Omental fat pad (tissue), 4 donors: ENCODE data around the gene ATRN. TPM values are rescaled to one million over a fixed set of nuclear protein-coding genes. Genes with fewer than 3 reads are reported as not detected.

Experiments used
- ATAC-seq: fragments of 150-250 bp; one replicate; pipeline ENCODE4 v1.9.1; 2016; ENCODE audit warnings: mild to moderate bottlenecking, moderate library complexity; ENCODE audit not compliant: low FRiP score
- DNase-seq: peaks from one replicate; pipeline ENCODE4 v3.0.0-alpha.2; 2019; ENCODE audit warnings: low spot score
- total RNA-seq, 4 donors: library from RNA; depleted of rRNA; stranded (reverse); fragments of >200 nt; gene quantifications; one replicate each; pipeline ENCODE4 v1.1.0, GENCODE V29; 2016
- TF ChIP-seq, protein P1 (sequence below), 3 donors: fragments of 450-650 bp; IDR thresholded peaks; one replicate each; pipeline ENCODE4 v1.5.1; 2016 to 2017; ENCODE audit warnings: antibody characterized with exemption in 3 of 3, mild to moderate bottlenecking in 3 of 3, moderate library complexity in 2 of 3

Gene ATRN
- total RNA-seq, 4 donors from 2014 or later: 20.2 to 32.9 (median 26.3) TPM

DNA sequence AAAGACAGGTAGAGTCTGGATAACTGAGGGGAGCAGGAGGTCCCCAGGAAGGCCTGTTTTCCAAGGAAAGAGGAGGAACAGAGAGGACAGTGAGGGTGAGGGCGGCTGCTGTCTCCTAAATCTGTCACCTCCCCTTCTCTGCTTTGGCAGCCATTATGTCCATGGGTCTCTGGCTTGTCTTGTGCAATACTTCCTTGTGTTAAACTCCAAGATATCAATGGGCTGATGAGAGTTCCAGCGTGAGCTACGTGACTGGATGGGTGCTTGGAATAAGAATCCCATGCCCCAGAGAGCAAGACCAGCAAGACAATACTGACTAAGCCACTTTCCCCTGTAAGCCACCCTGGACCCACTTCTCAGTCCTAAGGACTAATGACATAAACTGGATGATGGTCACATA lies 37.1 kb upstream of the ATRN start:
- TF ChIP-seq, protein P1, sequence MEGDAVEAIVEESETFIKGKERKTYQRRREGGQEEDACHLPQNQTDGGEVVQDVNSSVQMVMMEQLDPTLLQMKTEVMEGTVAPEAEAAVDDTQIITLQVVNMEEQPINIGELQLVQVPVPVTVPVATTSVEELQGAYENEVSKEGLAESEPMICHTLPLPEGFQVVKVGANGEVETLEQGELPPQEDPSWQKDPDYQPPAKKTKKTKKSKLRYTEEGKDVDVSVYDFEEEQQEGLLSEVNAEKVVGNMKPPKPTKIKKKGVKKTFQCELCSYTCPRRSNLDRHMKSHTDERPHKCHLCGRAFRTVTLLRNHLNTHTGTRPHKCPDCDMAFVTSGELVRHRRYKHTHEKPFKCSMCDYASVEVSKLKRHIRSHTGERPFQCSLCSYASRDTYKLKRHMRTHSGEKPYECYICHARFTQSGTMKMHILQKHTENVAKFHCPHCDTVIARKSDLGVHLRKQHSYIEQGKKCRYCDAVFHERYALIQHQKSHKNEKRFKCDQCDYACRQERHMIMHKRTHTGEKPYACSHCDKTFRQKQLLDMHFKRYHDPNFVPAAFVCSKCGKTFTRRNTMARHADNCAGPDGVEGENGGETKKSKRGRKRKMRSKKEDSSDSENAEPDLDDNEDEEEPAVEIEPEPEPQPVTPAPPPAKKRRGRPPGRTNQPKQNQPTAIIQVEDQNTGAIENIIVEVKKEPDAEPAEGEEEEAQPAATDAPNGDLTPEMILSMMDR (IDR thresholded peaks at IDR 0.05): no peak
- DNase-seq: no peak
- ATAC-seq: no peak

- TF ChIP-seq, protein P1 (IDR thresholded peaks at IDR 0.05): no peak
- DNase-seq (no peak), ATAC-seq (no peak)
Observed at GRCh38 chr20:3434232-3434631, 36.6 kb upstream of the ATRN start.

GRCh38 chr20:3436864-3437574 lies 33.8 kb upstream of the ATRN start:
- TF ChIP-seq, protein P1 (IDR thresholded peaks at IDR 0.05): no peak
- ATAC-seq: no peak
- no peak for DNase-seq

- ATAC-seq (no peak), DNase-seq (no peak)
- TF ChIP-seq, protein P1 (IDR thresholded peaks at IDR 0.05): no peak
Observed at GRCh38 chr20:3446779-3447178, 24.0 kb upstream of the ATRN start.

DNA sequence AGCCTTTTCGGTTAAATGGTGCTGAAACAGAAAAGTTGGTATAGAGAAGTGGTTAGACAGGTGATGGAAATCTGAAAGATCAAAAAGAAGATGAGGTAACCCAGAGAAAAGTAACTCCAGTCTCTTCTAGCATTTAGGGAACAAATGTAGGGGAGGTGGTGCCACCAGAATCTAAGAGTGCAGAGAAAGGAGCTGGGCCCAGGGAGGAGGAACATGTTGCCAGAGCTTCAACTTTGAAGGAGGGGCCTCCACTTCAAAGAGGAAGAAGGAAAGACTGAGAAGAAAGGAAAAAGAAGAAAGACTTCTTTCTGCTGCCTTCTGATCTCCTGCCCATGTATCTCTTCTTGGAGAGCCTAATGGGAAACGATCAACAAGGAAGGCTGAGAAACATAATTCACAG lies 23.5 kb upstream of the ATRN start:
- ATAC-seq: no peak
- TF ChIP-seq, protein P1 (IDR thresholded peaks at IDR 0.05): no peak
- no peak for DNase-seq

DNA sequence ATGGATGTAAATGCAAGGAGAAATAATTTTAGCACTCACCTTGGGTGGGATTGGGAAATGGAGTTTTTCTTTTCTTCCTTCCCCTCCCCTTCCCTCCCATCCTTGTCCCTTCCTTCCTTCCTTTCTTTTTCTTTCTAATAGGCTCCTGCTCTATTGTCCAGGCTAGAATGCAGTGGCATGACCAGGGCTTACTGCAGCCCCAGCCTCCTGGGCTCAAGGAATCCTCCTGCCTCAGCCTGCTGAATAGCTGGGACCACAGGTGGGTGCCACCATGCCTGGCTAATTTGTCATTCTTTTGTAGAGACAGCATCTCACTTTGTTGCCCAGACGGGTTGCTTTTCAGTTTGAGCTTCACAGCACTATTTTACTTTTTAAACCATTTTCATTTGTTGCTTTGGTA lies 21.5 kb upstream of the ATRN start:
- DNase-seq (no peak), ATAC-seq (no peak)
- TF ChIP-seq, protein P1 (IDR thresholded peaks at IDR 0.05): no peak

- ATAC-seq (no peak), DNase-seq (no peak)
- TF ChIP-seq, protein P1 (IDR thresholded peaks at IDR 0.05): no peak
Observed at GRCh38 chr20:3452136-3452535, 18.7 kb upstream of the ATRN start.
